ENCODE measurements around the gene POF1B.

DNA sequence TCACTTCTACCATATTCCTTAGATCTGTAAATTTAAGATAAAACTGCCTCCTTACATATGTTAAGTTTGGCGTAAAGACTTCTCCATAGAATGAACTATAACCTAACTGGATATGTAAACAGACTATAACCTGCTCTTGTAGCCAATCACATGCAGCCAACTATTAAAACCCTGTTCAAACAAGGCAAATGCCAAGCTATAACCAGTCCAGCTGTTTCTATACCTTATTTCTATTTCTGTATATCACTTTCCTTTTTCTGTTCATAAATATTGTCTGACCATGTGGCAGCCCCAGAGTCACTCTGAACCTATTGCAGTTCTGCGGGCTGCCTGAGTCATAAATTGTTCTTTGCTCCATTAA lies 12.4 kb upstream of the POF1B start:
- TF ChIP-seq, protein P1, sequence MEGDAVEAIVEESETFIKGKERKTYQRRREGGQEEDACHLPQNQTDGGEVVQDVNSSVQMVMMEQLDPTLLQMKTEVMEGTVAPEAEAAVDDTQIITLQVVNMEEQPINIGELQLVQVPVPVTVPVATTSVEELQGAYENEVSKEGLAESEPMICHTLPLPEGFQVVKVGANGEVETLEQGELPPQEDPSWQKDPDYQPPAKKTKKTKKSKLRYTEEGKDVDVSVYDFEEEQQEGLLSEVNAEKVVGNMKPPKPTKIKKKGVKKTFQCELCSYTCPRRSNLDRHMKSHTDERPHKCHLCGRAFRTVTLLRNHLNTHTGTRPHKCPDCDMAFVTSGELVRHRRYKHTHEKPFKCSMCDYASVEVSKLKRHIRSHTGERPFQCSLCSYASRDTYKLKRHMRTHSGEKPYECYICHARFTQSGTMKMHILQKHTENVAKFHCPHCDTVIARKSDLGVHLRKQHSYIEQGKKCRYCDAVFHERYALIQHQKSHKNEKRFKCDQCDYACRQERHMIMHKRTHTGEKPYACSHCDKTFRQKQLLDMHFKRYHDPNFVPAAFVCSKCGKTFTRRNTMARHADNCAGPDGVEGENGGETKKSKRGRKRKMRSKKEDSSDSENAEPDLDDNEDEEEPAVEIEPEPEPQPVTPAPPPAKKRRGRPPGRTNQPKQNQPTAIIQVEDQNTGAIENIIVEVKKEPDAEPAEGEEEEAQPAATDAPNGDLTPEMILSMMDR (IDR thresholded peaks at IDR 0.05), result no peak
- no peak for TF ChIP-seq POLR2A (IDR thresholded peaks at IDR 0.05)
